K562 (cell line): ENCODE results near the gene NRP1. TPM values are rescaled to one million over a fixed set of nuclear protein-coding genes. Genes with fewer than 3 reads are reported as not detected.

Experiments used
- ATAC-seq: fragments of 200-7000 bp; cut with Tn5 transposase; 3 replicates; pipeline ENCODE4 v1.9.1; 2020; ENCODE audit warnings: moderate library complexity
- BruUV-seq: library from RNA; stranded (reverse); fragments of 400-500 nt; replicated peaks from 2 replicates; lab custom pipeline; 2021; lab: Mats Ljungman, UMichigan
- CTCF ChIA-PET: fragments of 300-600 bp; formaldehyde crosslinking; extraction: SDS; loops from one replicate; lab custom pipeline; 2021; ENCODE audit warnings: low intra/inter-chr PET ratio; lab: Yijun Ruan, JAX
- POLR2A ChIA-PET: fragments of 300-600, 350-650 bp; sonication (Branson Sonifier 250); formaldehyde crosslinking; extraction: SDS; loops from one replicate; lab custom pipeline; 2021; ENCODE audit warnings: antibody characterized with exemption, inconsistent platforms; lab: Yijun Ruan, JAX
- DNase-seq, 4 experiments: peaks; one replicate each; pipeline versions ENCODE4 v3.0.0 to v3.0.0-alpha.2; 2011 to 2018; ENCODE audit warnings: low spot score in 3 of 4, mixed read lengths in 3 of 4; ENCODE audit errors: extremely low read depth in 1 of 4
- FAIRE-seq: peaks from 2 replicates; lab custom pipeline; 2011; peaks lifted over from hg19 to GRCh38; lab: Jason Lieb, UNC
- H2AFZ ChIP-seq: 2 replicates; pipeline ENCODE4 v1.6.0; 2011; ENCODE audit warnings: low read depth, low read length, control low read depth, inconsistent platforms
- H3K27ac ChIP-seq: fragments of 200-600 bp; 3 replicates; pipeline ENCODE4 v1.8.0; 2011; ENCODE audit warnings: low read depth, mild to moderate bottlenecking, control low read depth, inconsistent platforms, low read length, moderate library complexity, mixed read lengths; ENCODE audit errors: extremely low read depth
- H3K27me3 ChIP-seq, 2 experiments: fragments of 300-600 bp in 1 of 2; 2 replicates in 1 of 2; 3 replicates in 1 of 2; pipeline versions ENCODE4 v1.6.0 to v1.8.0; 2011; ENCODE audit warnings: inconsistent platforms in 2 of 2, low read length in 2 of 2, mild to moderate bottlenecking in 1 of 2, mixed read lengths in 1 of 2, moderate library complexity in 1 of 2; ENCODE audit not compliant: control insufficient read depth in 2 of 2, insufficient read depth in 2 of 2
- H3K36me3 ChIP-seq: fragments of 300-600 bp; 3 replicates; pipeline ENCODE4 v1.8.0; 2011; ENCODE audit warnings: mild to moderate bottlenecking, low read length, inconsistent platforms; ENCODE audit not compliant: control insufficient read depth, insufficient read depth
- H3K4me1 ChIP-seq, 2 experiments: fragments of 200-600 bp in 1 of 2; replicated peaks in 1 of 2; 2 replicates in 1 of 2; 3 replicates in 1 of 2; pipeline versions ENCODE4 v1.5.1 to v1.8.0; 2011; ENCODE audit warnings: inconsistent platforms in 2 of 2, low read length in 2 of 2, mild to moderate bottlenecking in 1 of 2, mixed read lengths in 1 of 2, moderate library complexity in 1 of 2; ENCODE audit not compliant: control insufficient read depth in 2 of 2, insufficient read depth in 2 of 2
- H3K4me2 ChIP-seq: 2 replicates; pipeline ENCODE4 v1.6.1; 2011; ENCODE audit warnings: low read length, control low read depth, inconsistent platforms, mixed read lengths; ENCODE audit not compliant: insufficient read depth
- H3K4me3 ChIP-seq: fragments of 200-600 bp; sonication (generic), shearing (Covaris generic); 2 replicates; pipeline ENCODE4 v1.5.1; 2016; ENCODE audit warnings: control low read depth, inconsistent platforms
- H3K79me2 ChIP-seq: fragments of 200-600 bp; 3 replicates; pipeline ENCODE4 v1.8.0; 2011; ENCODE audit warnings: low read length, inconsistent platforms; ENCODE audit not compliant: control insufficient read depth, insufficient read depth
- H3K9ac ChIP-seq, 2 experiments: 2 replicates each; pipeline versions ENCODE4 v1.6.0 to v1.6.1; 2011; ENCODE audit warnings: low read depth in 2 of 2, low read length in 2 of 2, control low read depth in 1 of 2, inconsistent platforms in 1 of 2, mild to moderate bottlenecking in 1 of 2, mixed read lengths in 1 of 2; ENCODE audit not compliant: insufficient read depth in 1 of 2
- H3K9me1 ChIP-seq: one replicate; pipeline ENCODE4 v1.6.0; 2011; ENCODE audit warnings: inconsistent platforms, mild to moderate bottlenecking, low read length, moderate library complexity; ENCODE audit not compliant: control insufficient read depth, insufficient read depth
- H3K9me3 ChIP-seq: replicated peaks from 2 replicates; pipeline ENCODE4 v1.5.1; 2011; ENCODE audit warnings: low read depth, low read length, inconsistent platforms; ENCODE audit not compliant: control insufficient read depth, insufficient read depth
- H4K20me1 ChIP-seq: replicated peaks from 2 replicates; pipeline ENCODE4 v1.6.1; 2011; ENCODE audit warnings: low read length, inconsistent platforms, mixed read lengths; ENCODE audit not compliant: control insufficient read depth, insufficient read depth
- ARID4B ChIP-seq: sonication (generic); formaldehyde crosslinking; IDR thresholded peaks from 2 replicates; pipeline ENCODE4 v1.8.0; 2022; ENCODE audit warnings: mild to moderate bottlenecking, missing genetic modification reagents
- DEAF1 ChIP-seq: fragments of 450-650 bp; formaldehyde crosslinking; IDR thresholded peaks from 2 replicates; pipeline ENCODE4 v1.4.0; 2020; ENCODE audit warnings: mild to moderate bottlenecking, moderate library complexity
- E2F3 ChIP-seq: fragments of 250-450 bp; sonication (Bioruptor Pico); IDR thresholded peaks from 2 replicates; pipeline ENCODE4 v1.4.0; 2020; ENCODE audit warnings: mild to moderate bottlenecking
- POLR2AphosphoS2 ChIP-seq: IDR thresholded peaks from 2 replicates; pipeline ENCODE4 v1.6.1; 2012; ENCODE audit warnings: low read length, improper control_type of control experiment
- SMARCE1 ChIP-seq: fragments of 450-650 bp; IDR thresholded peaks from 2 replicates; pipeline ENCODE4 v1.7.1; 2016; ENCODE audit warnings: mild to moderate bottlenecking
- TFAM ChIP-seq: fragments of 250-450 bp; sonication (Bioruptor Pico); conservative IDR thresholded peaks from 2 replicates; pipeline ENCODE4 v1.5.0; 2021; ENCODE audit warnings: mild to moderate bottlenecking, moderate library complexity
- ZFP1 ChIP-seq: fragments of 450-650 bp; formaldehyde crosslinking; IDR thresholded peaks from 2 replicates; pipeline ENCODE4 v1.4.0; 2020; ENCODE audit warnings: mild to moderate bottlenecking, mixed read lengths
- ZNF274 ChIP-seq: IDR thresholded peaks from 2 replicates; pipeline ENCODE4 v1.6.1; 2011; ENCODE audit warnings: low read depth, mild to moderate bottlenecking, low read length, moderate library complexity, borderline replicate concordance
- WGBS: fragments of 100-300 bp; shearing (Covaris generic); methylation state at CpG from one replicate; pipeline ENCODE4 v1.1.6; 2016; ENCODE audit warnings: low coverage, mixed read lengths; ENCODE audit not compliant: insufficient coverage; ENCODE audit errors: missing lambda C conversion rate; 5-methylcytosine and 5-hydroxymethylcytosine counted together
- in situ Hi-C: fragments of 300-500 bp; cut with MboI; formaldehyde crosslinking; loops from 4 replicates; pipeline ENCODE4 v1.15.0; 2018; ENCODE audit warnings: inconsistent platforms, mixed read lengths
- intact Hi-C: fragments of 100-400 bp; cut with micrococcal nuclease; formaldehyde crosslinking; loops from 2 replicates; pipeline ENCODE4 v1.14.2; 2022
- polyA plus RNA-seq, 8 experiments: library from polyadenylated mRNA; depleted of rRNA in 4 of 8; stranded (reverse) in 5 of 8; unstranded in 3 of 8; fragments of >200 nt; fragmentation: Nextera tagmentation in 2 of 8; fragmentation: Illumina TruSeq in 1 of 8; extraction: Ambion mirVana in 2 of 8; extraction: Trizol in 1 of 8; gene quantifications; 2 replicates each; pipeline versions ENCODE4 v1.2.1 to v1.2.3, GENCODE V29; 2011 to 2014; ENCODE audit warnings: inconsistent platforms in 1 of 8, missing spikeins in 1 of 8
- total RNA-seq, 7 experiments: library from RNA; depleted of rRNA in 6 of 7; stranded (reverse); fragments of >200 nt in 6 of 7; fragmentation: Illumina TruSeq in 2 of 7; extraction: Trizol in 2 of 7; gene quantifications; 2 replicates each; pipeline versions ENCODE4 v1.2.1 to v1.2.3, GENCODE V29; 2011 to 2021; ENCODE audit warnings: low replicate concordance in 1 of 7

Gene NRP1
- total and polyA plus RNA-seq, 9 of the 15 experiments (the other 6 are each of a cell fraction or from before 2014, with no cell fraction given): 0.01 to 0.38 (median 0.04) TPM; not detected in 5

GRCh38 chr10:33129141-33129995 is 205.1 kb downstream of the NRP1 start:
- H4K20me1 ChIP-seq: no peaks in the 10 kb centered on the region
- H3K4me3 ChIP-seq: no peak overlapping the region
- in situ Hi-C loops (no loop called here), intact Hi-C loops (no loop called here)
- no peak for ATAC-seq
- WGBS: 1% methylated on average over 10 of the region's 10 CpGs
- H3K9ac ChIP-seq: no peak overlapping the region
- H3K4me2 ChIP-seq: no peak overlapping the region
- ChIA-PET POLR2A (no interaction called here), CTCF (interaction anchor here (0.6 kb wide), 1 partner anchor 27 kb away, joined by 3 read pairs; no protein-coding TSS in a partner anchor)
- H3K27me3 ChIP-seq: peaks cover 3 to 23% of the 10 kb centered on the region in 2 experiments; a peak in 3 of 5 replicates
- H2AFZ ChIP-seq: no peak overlapping the region
- H3K79me2 ChIP-seq: no peaks in the 10 kb centered on the region
- no peaks in the 10 kb centered on the region for H3K36me3 ChIP-seq
- no peaks in the 10 kb centered on the region; a peak in 1 of 5 replicates for H3K4me1 ChIP-seq
- H3K9me3 ChIP-seq: no peaks in the 10 kb centered on the region
- H3K9me1 ChIP-seq: no peaks in the 10 kb centered on the region
- no TSS peak for BruUV-seq
- TF ChIP-seq SMARCE1 (no peak), ARID4B (no peak), TFAM (CRISPR knock-in tag) (no peak), E2F3 (CRISPR knock-in tag) (no peak), ZNF274 (no peak), POLR2AphosphoS2 (no peak), ZFP1 (CRISPR knock-in tag) (no peak), DEAF1 (CRISPR knock-in tag) (no peak)
- TF ChIP-seq, all 486 proteins: peak for 0
- FAIRE-seq: no peak
- no peak for DNase-seq
- no peak overlapping the region for H3K27ac ChIP-seq
